Effector memory CD4-positive, alpha-beta T cell (primary cell): ENCODE data around the gene RPL36A.

ENCODE experiments used
- DNase-seq, 3 donors: peaks; one replicate each; pipeline ENCODE4 v3.0.0-alpha.2; 2020
- H3K27ac ChIP-seq: 2 replicates; pipeline ENCODE4 v1.7.0; 2013; ENCODE audit warnings: mild to moderate bottlenecking, low read length, moderate library complexity; ENCODE audit not compliant: insufficient read depth, poor library complexity, severe bottlenecking
- H3K27me3 ChIP-seq: replicated peaks from 2 replicates; pipeline ENCODE4 v1.7.0; 2013; ENCODE audit warnings: mild to moderate bottlenecking, low read length; ENCODE audit not compliant: insufficient read depth, control insufficient read depth, poor library complexity, severe bottlenecking
- H3K36me3 ChIP-seq: 2 replicates; pipeline ENCODE4 v1.7.0; 2013; ENCODE audit warnings: mild to moderate bottlenecking, low read length, moderate library complexity; ENCODE audit not compliant: control insufficient read depth, insufficient read depth
- H3K4me1 ChIP-seq: 2 replicates; pipeline ENCODE4 v1.7.0; 2013; ENCODE audit warnings: low read length, mild to moderate bottlenecking; ENCODE audit not compliant: control insufficient read depth, insufficient read depth, poor library complexity, severe bottlenecking
- H3K4me3 ChIP-seq: 2 replicates; pipeline ENCODE4 v1.7.0; 2013; ENCODE audit warnings: low read length, low read depth, mild to moderate bottlenecking; ENCODE audit not compliant: insufficient read depth, poor library complexity, severe bottlenecking
- H3K9me3 ChIP-seq: 2 replicates; pipeline ENCODE4 v1.7.0; 2013; ENCODE audit warnings: mild to moderate bottlenecking, low read length, moderate library complexity; ENCODE audit not compliant: control insufficient read depth

RPL36A gene

DNA sequence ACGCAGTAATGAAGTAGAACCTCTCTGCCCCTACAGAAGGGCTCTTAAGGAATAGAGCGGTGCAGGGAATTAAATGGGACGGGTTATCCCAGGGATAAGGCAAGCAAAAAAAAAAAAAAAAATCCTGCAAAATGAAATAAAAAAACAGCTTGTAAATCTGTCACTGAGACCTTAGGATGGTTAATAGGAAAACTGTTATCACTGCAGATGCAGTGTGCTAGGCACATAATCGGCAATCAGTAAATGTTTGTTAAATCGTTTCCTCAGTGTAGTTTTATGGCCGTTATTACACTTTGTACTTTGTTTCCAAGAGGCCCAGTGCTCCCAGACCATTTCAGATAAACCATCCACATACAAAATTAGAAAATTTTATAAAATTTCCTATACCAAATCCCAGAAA lies 18.2 kb downstream of the RPL36A start:
- H3K4me3 ChIP-seq = peak overlapping the region; percentile 58
- no peaks in the 10 kb centered on the region for H3K4me1 ChIP-seq
- no peaks in the 10 kb centered on the region for H3K9me3 ChIP-seq
- peak overlapping the region; percentile 95 for H3K27ac ChIP-seq
- no peak for DNase-seq
- H3K36me3 ChIP-seq = no peaks in the 10 kb centered on the region
- H3K27me3 ChIP-seq = no peaks in the 10 kb centered on the region

DNA sequence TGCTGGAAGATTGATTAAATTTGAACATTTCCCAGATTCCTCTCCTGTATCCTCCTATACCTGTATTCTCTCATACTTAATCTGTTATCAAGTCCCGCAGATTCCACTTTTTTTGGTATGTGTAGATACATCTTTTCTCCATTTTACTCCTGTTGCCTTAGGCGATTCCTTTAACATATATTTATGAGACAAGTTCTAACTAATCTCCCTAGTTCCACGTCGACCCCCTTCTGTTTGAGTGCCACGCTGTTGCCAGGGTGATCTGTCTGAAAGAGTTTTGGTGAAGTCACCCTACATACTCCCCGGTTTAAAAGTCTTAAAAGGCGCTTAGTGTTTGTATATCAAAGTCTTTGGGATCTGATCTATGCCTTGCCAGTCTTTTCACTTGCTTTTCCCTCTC lies 19.6 kb downstream of the RPL36A start:
- Histone ChIP-seq H3K36me3 (no peaks in the 10 kb centered on the region), H3K27ac (peak overlapping the region; percentile 18), H3K4me3 (no peak overlapping the region), H3K27me3 (no peaks in the 10 kb centered on the region), H3K4me1 (no peaks in the 10 kb centered on the region), H3K9me3 (no peaks in the 10 kb centered on the region)
- no peak for DNase-seq

DNA sequence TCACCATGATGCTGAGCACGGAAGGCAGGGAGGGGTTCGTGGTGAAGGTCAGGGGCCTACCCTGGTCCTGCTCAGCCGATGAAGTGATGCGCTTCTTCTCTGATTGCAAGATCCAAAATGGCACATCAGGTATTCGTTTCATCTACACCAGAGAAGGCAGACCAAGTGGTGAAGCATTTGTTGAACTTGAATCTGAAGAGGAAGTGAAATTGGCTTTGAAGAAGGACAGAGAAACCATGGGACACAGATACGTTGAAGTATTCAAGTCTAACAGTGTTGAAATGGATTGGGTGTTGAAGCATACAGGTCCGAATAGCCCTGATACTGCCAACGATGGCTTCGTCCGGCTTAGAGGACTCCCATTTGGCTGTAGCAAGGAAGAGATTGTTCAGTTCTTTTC lies 21.2 kb downstream of the RPL36A start:
- no peak overlapping the region for H3K27ac ChIP-seq
- H3K4me1 ChIP-seq = no peaks in the 10 kb centered on the region
- H3K4me3 ChIP-seq = no peak overlapping the region
- no peak for DNase-seq
- H3K27me3 ChIP-seq = no peaks in the 10 kb centered on the region
- no peaks in the 10 kb centered on the region for H3K9me3 ChIP-seq
- no peaks in the 10 kb centered on the region for H3K36me3 ChIP-seq

DNA sequence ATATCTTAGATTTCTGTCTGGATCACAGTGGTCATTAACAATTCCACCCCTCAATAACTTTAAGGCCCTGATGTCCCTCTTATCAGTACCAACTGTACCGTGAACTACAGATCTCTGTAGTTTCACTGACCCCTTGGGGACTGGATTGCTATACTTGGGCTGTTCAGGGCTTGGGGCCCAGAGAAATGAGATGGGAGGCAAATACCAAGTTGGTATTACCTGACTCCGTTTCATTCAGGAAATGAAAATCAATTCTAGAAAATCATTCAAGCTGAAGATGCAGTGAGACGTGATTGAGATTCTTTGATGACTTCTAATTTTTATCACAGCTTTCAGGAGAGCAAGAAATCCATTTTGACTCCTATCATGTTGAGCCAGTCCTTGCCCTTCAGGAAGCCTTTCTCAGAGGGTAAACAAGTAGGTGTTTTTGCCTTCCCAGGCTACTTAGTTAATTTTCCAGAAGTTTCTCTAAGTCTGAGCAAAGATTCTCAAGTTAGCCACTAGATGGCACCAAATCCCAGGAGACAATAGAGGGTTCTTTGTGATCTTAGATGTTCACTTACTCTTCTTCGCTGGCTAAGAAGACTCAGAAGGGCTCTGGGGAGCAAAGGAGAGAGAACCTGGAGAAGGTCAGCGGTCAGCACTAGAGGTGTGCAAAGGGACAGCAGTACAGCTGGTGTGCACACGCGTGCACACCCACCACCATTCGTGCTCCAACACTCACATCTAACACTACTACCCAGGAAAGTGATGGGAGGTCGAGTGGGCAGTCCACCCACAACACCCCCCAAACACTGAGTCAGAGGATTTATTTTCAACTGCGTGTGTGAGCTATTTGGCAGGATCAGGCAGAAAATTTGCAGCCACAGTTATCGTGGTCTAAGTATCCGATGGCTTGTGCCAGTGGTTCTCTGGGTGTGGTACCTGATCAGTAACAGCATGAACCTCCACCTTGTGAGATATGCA lies 24.7 kb downstream of the RPL36A start:
- peak in 1 of 3 donors; percentile 25 for DNase-seq
- Histone ChIP-seq H3K36me3 (no peaks in the 10 kb centered on the region), H3K4me1 (no peaks in the 10 kb centered on the region), H3K27ac (peak overlapping the region; percentile 27), H3K4me3 (no peak overlapping the region), H3K27me3 (no peaks in the 10 kb centered on the region), H3K9me3 (no peaks in the 10 kb centered on the region)

DNA sequence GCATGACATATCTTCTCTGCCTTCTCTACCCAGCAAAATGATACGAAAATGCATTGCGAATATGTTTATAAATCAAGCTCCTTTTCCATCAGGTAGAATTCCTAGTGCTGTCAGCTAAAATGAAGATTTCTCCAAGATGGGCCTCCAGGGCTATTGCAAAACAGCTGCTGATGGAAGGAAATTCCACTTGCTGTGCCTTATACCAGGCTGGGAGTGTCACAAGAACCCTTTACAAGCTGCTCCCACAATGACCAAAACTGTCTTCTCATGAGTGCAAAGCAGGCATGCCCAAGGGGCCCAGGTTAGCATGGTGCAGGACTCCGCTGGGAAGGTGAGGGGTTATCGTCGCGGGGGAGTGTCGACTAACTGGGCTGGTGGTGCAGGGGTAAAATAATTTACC lies 25.9 kb downstream of the RPL36A start:
- Histone ChIP-seq H3K27ac (no peak overlapping the region), H3K36me3 (no peaks in the 10 kb centered on the region), H3K4me3 (no peak overlapping the region), H3K4me1 (no peaks in the 10 kb centered on the region), H3K9me3 (no peaks in the 10 kb centered on the region), H3K27me3 (no peaks in the 10 kb centered on the region)
- DNase-seq = no peak

DNA sequence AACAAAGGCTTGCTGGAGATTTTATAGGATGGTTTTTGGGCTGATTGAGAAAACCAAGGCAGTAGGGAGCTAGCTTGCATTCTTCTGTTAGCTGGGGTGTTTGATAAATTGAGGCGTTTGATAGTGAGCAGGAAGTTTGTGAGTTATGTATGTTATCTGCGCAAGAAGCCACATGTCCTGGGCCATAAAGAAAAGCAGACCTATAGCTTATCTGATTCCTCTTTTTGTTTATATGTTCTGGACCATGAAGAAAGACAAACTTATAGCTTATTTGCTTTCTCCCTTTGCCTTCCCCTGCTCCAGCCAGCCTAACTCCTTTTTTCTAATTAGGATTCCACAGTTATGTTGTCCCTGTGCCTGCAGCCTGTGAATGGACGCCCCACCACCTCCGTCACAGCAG lies 26.4 kb downstream of the RPL36A start:
- no peak for DNase-seq
- H3K4me3 ChIP-seq = no peak overlapping the region
- H3K36me3 ChIP-seq = no peaks in the 10 kb centered on the region
- no peak overlapping the region for H3K27ac ChIP-seq
- no peaks in the 10 kb centered on the region for H3K9me3 ChIP-seq
- H3K27me3 ChIP-seq = no peaks in the 10 kb centered on the region
- H3K4me1 ChIP-seq = no peaks in the 10 kb centered on the region

DNA sequence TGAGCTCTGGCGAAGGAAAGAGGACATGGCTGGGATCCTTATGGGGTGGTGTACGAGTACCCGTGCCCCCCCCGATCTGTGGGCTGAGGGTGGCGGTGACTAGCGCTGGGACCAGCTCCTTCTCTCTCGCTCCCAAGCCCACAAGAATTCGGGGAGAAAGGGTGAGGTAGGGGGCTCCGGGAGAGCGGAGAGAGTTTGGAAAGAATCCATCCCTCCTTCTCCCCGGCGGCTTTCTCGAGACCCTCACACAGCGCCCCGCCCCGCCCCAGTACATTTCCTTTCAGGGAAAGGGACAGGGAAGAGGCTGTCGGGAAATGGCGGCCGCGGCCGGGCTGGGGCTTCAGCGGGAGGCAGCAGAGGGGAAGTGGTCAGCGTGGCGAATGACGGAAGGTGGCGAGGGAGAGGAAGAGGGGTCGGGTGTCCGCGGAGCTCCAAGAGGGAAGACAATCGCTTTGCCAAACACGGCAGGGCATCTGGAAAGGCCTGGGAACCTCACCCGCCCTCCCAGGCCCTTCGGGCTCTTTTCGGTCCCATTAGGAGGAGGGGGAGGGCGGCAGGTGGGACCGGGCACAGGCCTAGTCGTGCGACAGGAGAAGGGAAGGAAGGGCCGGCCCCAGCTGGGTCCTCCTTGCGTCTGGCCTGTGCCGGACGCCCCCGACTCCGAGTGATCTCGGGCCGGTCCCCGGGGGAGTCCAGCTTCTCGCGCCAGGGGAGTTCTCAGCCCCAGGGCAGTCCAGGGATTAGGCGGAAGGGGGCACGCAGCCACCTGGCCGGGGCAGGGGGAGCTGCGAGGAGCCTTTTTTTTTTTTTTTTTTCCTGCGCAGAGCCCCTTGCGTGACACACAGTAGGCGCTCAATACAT lies 27.4 kb downstream of the RPL36A start:
- no peaks in the 10 kb centered on the region for H3K4me1 ChIP-seq
- no peaks in the 10 kb centered on the region for H3K36me3 ChIP-seq
- DNase-seq = peak in 2 of 3 donors; percentile 3 to 30
- peak overlapping the region; percentile 61 for H3K4me3 ChIP-seq
- H3K27me3 ChIP-seq = no peaks in the 10 kb centered on the region
- peak overlapping the region; percentile 60 for H3K27ac ChIP-seq
- H3K9me3 ChIP-seq = no peaks in the 10 kb centered on the region

DNA sequence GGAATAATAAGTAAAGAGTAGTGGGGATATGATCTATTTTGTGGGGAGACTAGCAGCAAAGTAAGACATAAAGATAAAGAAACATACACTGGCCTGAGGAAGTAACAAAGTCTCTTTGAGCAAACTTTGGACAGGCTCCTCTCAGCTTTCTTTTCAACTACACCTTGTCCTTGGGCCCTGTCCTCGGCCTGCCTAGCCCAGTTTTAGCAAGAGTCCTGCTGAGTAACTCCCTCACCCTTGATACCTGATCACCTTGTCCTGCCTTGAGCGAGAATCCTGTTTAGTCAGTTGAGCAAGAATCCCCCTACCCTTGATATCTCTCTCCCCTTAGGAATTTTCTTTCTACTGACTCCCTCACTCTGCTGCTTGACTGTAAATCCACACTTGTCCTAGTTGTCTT lies 28.7 kb downstream of the RPL36A start:
- Histone ChIP-seq H3K36me3 (no peaks in the 10 kb centered on the region), H3K4me1 (no peaks in the 10 kb centered on the region), H3K9me3 (no peaks in the 10 kb centered on the region), H3K27ac (no peak overlapping the region), H3K4me3 (no peak overlapping the region), H3K27me3 (no peaks in the 10 kb centered on the region)
- DNase-seq = no peak

DNA sequence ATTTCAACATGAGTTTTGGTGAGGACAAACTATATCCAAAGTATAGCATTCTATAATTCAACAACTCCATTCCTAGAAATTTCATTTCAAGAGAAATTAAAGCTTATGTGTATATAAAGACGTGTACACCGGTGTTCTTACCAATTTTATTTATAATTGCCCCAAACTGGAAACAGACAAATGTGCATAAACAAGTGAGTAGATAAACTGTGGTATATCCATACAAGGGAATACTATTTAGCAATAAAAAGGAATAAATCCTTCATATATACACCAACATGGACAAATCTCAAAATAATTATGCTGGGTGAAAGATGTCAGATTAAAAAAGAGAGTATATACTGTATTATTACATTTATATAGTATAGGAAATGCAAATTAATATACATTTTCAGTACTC lies 37.1 kb downstream of the RPL36A start:
- no peak for DNase-seq
- no peak overlapping the region for H3K27ac ChIP-seq
- no peaks in the 10 kb centered on the region for H3K36me3 ChIP-seq
- no peaks in the 10 kb centered on the region for H3K9me3 ChIP-seq
- H3K4me3 ChIP-seq = no peak overlapping the region
- no peaks in the 10 kb centered on the region for H3K27me3 ChIP-seq
- H3K4me1 ChIP-seq = no peaks in the 10 kb centered on the region

DNA sequence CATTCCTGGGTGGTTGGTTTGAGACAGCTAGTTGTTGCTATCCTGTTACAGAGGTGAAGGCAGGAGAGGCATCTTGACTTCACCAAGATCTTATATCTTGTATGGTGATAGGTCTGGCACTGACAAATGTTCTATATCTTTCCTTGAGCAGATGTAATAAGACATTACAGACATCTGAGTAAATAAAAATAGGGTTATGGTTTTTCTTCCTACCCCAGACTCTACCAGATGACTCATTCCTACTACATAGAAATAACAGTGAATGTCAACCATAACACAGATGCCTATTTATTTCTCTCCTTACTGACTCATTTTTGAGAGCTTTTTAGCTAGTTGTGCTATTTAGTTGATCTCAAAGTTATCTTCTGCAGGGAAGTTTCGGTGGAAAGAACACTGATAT lies 39.1 kb downstream of the RPL36A start:
- Histone ChIP-seq H3K27me3 (no peaks in the 10 kb centered on the region), H3K36me3 (no peaks in the 10 kb centered on the region), H3K4me3 (no peak overlapping the region), H3K4me1 (no peaks in the 10 kb centered on the region), H3K27ac (no peak overlapping the region), H3K9me3 (no peaks in the 10 kb centered on the region)
- DNase-seq = no peak
